ENCODE measurements around the gene CCDC150. TPM values are rescaled to one million over a fixed set of nuclear protein-coding genes. Genes with fewer than 3 reads are reported as not detected.

The CCDC150 gene
- total and polyA plus RNA-seq, 12 donors = 0.12 to 3.8 (median 1.9) TPM

GRCh38 chr2:196598412-196598811, 41.1 kb upstream of the CCDC150 start:
- Histone ChIP-seq H3K4me3 (no peak overlapping the region), H3K4me1 (peaks cover 0 to 15% (median 6%) of the 10 kb centered on the region in 9 donors), H3K27me3 (peaks cover 0 to 23% (median 0%) of the 10 kb centered on the region in 7 donors), H3K9me3 (no peaks in the 10 kb centered on the region), H3K36me3 (no peaks in the 10 kb centered on the region), H3K27ac (no peak overlapping the region)
- WGBS, 2 donors = 78 to 81% methylated on average over 5 of the region's 5 CpGs
- DNase-seq (no peak), ATAC-seq (no peak)
- intact Hi-C loops (cut with DNase I) = loop anchor here in 3 of 10 donors (10.0 kb wide), 3 partner anchors 124 to 304 kb away; no protein-coding TSS in a partner anchor
- no peak for TF ChIP-seq CTCF (IDR thresholded peaks at IDR 0.05)

- Histone ChIP-seq H3K9me3 (no peaks in the 10 kb centered on the region), H3K4me1 (peaks cover 0 to 11% (median 1%) of the 10 kb centered on the region in 9 donors), H3K4me3 (no peak overlapping the region), H3K36me3 (no peaks in the 10 kb centered on the region), H3K27ac (no peak overlapping the region), H3K27me3 (peaks cover 0 to 19% (median 0%) of the 10 kb centered on the region in 7 donors)
- intact Hi-C loops (cut with DNase I) = loop anchor here in 3 of 10 donors (10.0 kb wide), 3 partner anchors 124 to 304 kb away; no protein-coding TSS in a partner anchor
- DNase-seq = no peak
- TF ChIP-seq CTCF (IDR thresholded peaks at IDR 0.05) = no peak
- no peak for ATAC-seq
Observed at GRCh38 chr2:196598846-196599245, 40.7 kb upstream of the CCDC150 start.

- Histone ChIP-seq H3K27ac (peak overlapping the region in 6 of 10 donors; percentile 19 to 77 (median 69)), H3K27me3 (peaks cover 0 to 6% (median 0%) of the 10 kb centered on the region in 7 donors), H3K36me3 (no peaks in the 10 kb centered on the region), H3K4me3 (no peak overlapping the region), H3K9me3 (no peaks in the 10 kb centered on the region), H3K4me1 (peaks cover 0 to 13% (median 0%) of the 10 kb centered on the region in 9 donors)
- TF ChIP-seq CTCF (IDR thresholded peaks at IDR 0.05) = peak in 2 of 9 donors; percentile 20 to 22
- peak; percentile 37 to 81 for DNase-seq
- peak; percentile 82 to 99 (median 98) for ATAC-seq
- WGBS, 2 donors = 42 to 54% methylated on average over 13 of the region's 13 CpGs
- intact Hi-C loops (cut with DNase I) = loop anchor here in 2 of 10 donors (5.0 to 10.0 kb wide), 2 partner anchors 287 to 304 kb away; no protein-coding TSS in a partner anchor
Observed at GRCh38 chr2:196601430-196602306, 37.8 kb upstream of the CCDC150 start.

- 79 to 86% methylated on average over 2 of the region's 2 CpGs for WGBS, 2 donors
- intact Hi-C loops (cut with DNase I) = loop anchor here in 2 of 10 donors (5.0 to 10.0 kb wide), 2 partner anchors 289 to 307 kb away; no protein-coding TSS in a partner anchor
Observed at GRCh38 chr2:196604196-196604595, 35.3 kb upstream of the CCDC150 start.

More at GRCh38 chr2:196604196-196604595, 35.3 kb upstream of the CCDC150 start:
- no peaks in the 10 kb centered on the region for H3K9me3 ChIP-seq
- no peaks in the 10 kb centered on the region for H3K36me3 ChIP-seq
- H3K27me3 ChIP-seq = peaks cover 0 to 6% (median 0%) of the 10 kb centered on the region in 7 donors
- H3K4me1 ChIP-seq = peaks cover 0 to 21% (median 4%) of the 10 kb centered on the region in 9 donors
- DNase-seq (no peak), ATAC-seq (no peak)
- H3K4me3 ChIP-seq = no peak overlapping the region
- no peak for TF ChIP-seq CTCF (IDR thresholded peaks at IDR 0.05)
- no peak overlapping the region for H3K27ac ChIP-seq

All from heart right ventricle (tissue), 16 donors.